OCI-LY7 (cell line): ENCODE data around the gene ACBD7. TPM values are rescaled to one million over a fixed set of nuclear protein-coding genes. Genes with fewer than 3 reads are reported as not detected.

Experiments
- BruUV-seq: library from RNA; stranded (reverse); fragments of 400-500 nt; replicated peaks from 2 replicates; lab custom pipeline; 2021; lab: Mats Ljungman, UMichigan
- CTCF ChIA-PET: fragments of 300-600 bp; sonication (Branson Sonifier 250); formaldehyde crosslinking; loops from one replicate; lab custom pipeline; 2022; ENCODE audit warnings: antibody characterized with exemption; ENCODE audit not compliant: unreplicated experiment; lab: Charles Lee
- POLR2A ChIA-PET: fragments of 300-600 bp; sonication (Branson Sonifier 250); formaldehyde crosslinking; loops from one replicate; lab custom pipeline; 2022; ENCODE audit warnings: antibody characterized with exemption; lab: Charles Lee
- DNase-seq: peaks from one replicate; pipeline ENCODE4 v3.0.0-alpha.2; 2015; ENCODE audit warnings: low spot score
- H2AFZ ChIP-seq: fragments of 200-600 bp; sonication (generic), shearing (Covaris generic); 2 replicates; pipeline ENCODE4 v1.6.1; 2014; ENCODE audit warnings: mild to moderate bottlenecking, antibody characterized with exemption, low read length, moderate library complexity
- H3K27ac ChIP-seq: fragments of 200-600 bp; sonication (generic); 2 replicates; pipeline ENCODE4 v1.5.1; 2014; ENCODE audit warnings: mixed run types, low read depth, mild to moderate bottlenecking, moderate library complexity, low read length, inconsistent platforms; ENCODE audit not compliant: poor library complexity, severe bottlenecking
- H3K36me3 ChIP-seq: fragments of 200-600 bp; sonication (generic); 2 replicates; pipeline ENCODE4 v1.6.1; 2014; ENCODE audit warnings: mild to moderate bottlenecking, antibody characterized with exemption, low read length, moderate library complexity, mixed read lengths; ENCODE audit not compliant: insufficient read depth
- H3K4me1 ChIP-seq: fragments of 200-600 bp; sonication (generic); 2 replicates; pipeline ENCODE4 v1.5.1; 2014; ENCODE audit warnings: mild to moderate bottlenecking, low read length; ENCODE audit not compliant: insufficient read depth, poor library complexity, severe bottlenecking
- H3K4me2 ChIP-seq: fragments of 200-600 bp; sonication (generic); 2 replicates; pipeline ENCODE4 v1.6.1; 2014; ENCODE audit warnings: mild to moderate bottlenecking, low read length
- H3K4me3 ChIP-seq: fragments of 200-600 bp; sonication (generic); 2 replicates; pipeline ENCODE4 v1.5.1; 2014; ENCODE audit warnings: mild to moderate bottlenecking, low read depth, low read length; ENCODE audit not compliant: poor library complexity, severe bottlenecking
- H3K79me2 ChIP-seq: fragments of 200-600 bp; sonication (generic); 2 replicates; pipeline ENCODE4 v1.6.1; 2016; ENCODE audit warnings: low read depth, mild to moderate bottlenecking, low read length, moderate library complexity, mixed read lengths; ENCODE audit not compliant: insufficient read depth
- H3K9me2 ChIP-seq: fragments of 200-600 bp; sonication (generic); 2 replicates; pipeline ENCODE4 v1.6.1; 2016; ENCODE audit warnings: mild to moderate bottlenecking, low read length, mixed read lengths; ENCODE audit not compliant: insufficient read depth
- H3K9me3 ChIP-seq: fragments of 200-600 bp; sonication (generic); 2 replicates; pipeline ENCODE4 v1.6.1; 2014; ENCODE audit warnings: mild to moderate bottlenecking, mixed run types, low read length, mixed read lengths
- H4K20me1 ChIP-seq: fragments of 200-600 bp; sonication (generic); 2 replicates; pipeline ENCODE4 v1.6.1; 2014; ENCODE audit warnings: mild to moderate bottlenecking, antibody characterized with exemption, low read length, moderate library complexity, mixed read lengths; ENCODE audit not compliant: insufficient read depth
- EZH2phosphoT487 ChIP-seq: fragments of 200-600 bp; sonication (generic); IDR thresholded peaks from 2 replicates; pipeline ENCODE4 v1.6.1; 2018; ENCODE audit warnings: low read depth, borderline replicate concordance, mild to moderate bottlenecking, mixed run types, antibody characterized with exemption, low read length, moderate library complexity, mixed read lengths
- intact Hi-C: fragments of 100-400 bp; cut with micrococcal nuclease; formaldehyde crosslinking; loops from one replicate; pipeline ENCODE4 v1.10.0; 2022; ENCODE audit not compliant: unreplicated experiment
- total RNA-seq, 2 experiments: library from RNA; depleted of rRNA in 1 of 2; stranded (reverse); fragments of >200 nt in 1 of 2; shearing (Covaris generic) in 1 of 2; gene quantifications; 2 replicates each; pipeline ENCODE4 v1.2.3, GENCODE V29; 2014 to 2022
- TF ChIP-seq, protein P1 (sequence below): fragments of 200-600 bp; sonication (generic); conservative IDR thresholded peaks from 2 replicates; pipeline ENCODE4 v1.5.1; 2014; ENCODE audit warnings: mild to moderate bottlenecking, antibody characterized with exemption, low read length, moderate library complexity, mixed read lengths

Gene ACBD7
- total RNA-seq, 2 experiments from 2014 or later, result 15.0 to 26.9 TPM

DNA sequence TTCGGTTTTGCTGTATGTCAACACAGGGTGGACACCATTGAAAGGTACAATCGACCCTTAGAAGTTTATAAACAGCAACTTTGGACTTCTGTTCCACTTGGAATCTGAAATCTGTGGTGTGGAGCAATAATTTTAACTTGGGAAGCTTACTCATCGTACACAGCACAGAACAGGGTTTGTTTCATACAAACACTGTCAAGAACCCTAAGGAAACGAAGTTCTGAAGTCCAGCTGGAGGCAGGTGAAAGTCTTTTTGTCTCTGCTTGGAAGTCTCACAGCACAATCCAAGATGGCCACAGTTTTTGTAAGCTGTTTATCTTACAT is 48.4 kb upstream of the ACBD7 start:
- H2AFZ ChIP-seq, result no peak overlapping the region
- H3K4me2 ChIP-seq, result no peak overlapping the region
- no peaks in the 10 kb centered on the region for H4K20me1 ChIP-seq
- no peak for TF ChIP-seq EZH2phosphoT487
- TF ChIP-seq, protein P1, sequence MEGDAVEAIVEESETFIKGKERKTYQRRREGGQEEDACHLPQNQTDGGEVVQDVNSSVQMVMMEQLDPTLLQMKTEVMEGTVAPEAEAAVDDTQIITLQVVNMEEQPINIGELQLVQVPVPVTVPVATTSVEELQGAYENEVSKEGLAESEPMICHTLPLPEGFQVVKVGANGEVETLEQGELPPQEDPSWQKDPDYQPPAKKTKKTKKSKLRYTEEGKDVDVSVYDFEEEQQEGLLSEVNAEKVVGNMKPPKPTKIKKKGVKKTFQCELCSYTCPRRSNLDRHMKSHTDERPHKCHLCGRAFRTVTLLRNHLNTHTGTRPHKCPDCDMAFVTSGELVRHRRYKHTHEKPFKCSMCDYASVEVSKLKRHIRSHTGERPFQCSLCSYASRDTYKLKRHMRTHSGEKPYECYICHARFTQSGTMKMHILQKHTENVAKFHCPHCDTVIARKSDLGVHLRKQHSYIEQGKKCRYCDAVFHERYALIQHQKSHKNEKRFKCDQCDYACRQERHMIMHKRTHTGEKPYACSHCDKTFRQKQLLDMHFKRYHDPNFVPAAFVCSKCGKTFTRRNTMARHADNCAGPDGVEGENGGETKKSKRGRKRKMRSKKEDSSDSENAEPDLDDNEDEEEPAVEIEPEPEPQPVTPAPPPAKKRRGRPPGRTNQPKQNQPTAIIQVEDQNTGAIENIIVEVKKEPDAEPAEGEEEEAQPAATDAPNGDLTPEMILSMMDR, result no peak
- no peak for DNase-seq
- no peak overlapping the region for H3K4me3 ChIP-seq
- no peaks in the 10 kb centered on the region for H3K9me3 ChIP-seq
- no peak overlapping the region for H3K27ac ChIP-seq
- H3K9me2 ChIP-seq, result no peaks in the 10 kb centered on the region
- H3K36me3 ChIP-seq, result no peaks in the 10 kb centered on the region
- CTCF ChIA-PET, result no interaction called here
- POLR2A ChIA-PET, result interaction anchor here (0.7 kb wide), 2 partner anchors 12 to 712 kb away, joined by 3 to 4 read pairs; no protein-coding TSS in a partner anchor
- no peaks in the 10 kb centered on the region for H3K4me1 ChIP-seq
- H3K79me2 ChIP-seq, result no peaks in the 10 kb centered on the region
- intact Hi-C loops, result no loop called here
- BruUV-seq, result no TSS peak

DNA sequence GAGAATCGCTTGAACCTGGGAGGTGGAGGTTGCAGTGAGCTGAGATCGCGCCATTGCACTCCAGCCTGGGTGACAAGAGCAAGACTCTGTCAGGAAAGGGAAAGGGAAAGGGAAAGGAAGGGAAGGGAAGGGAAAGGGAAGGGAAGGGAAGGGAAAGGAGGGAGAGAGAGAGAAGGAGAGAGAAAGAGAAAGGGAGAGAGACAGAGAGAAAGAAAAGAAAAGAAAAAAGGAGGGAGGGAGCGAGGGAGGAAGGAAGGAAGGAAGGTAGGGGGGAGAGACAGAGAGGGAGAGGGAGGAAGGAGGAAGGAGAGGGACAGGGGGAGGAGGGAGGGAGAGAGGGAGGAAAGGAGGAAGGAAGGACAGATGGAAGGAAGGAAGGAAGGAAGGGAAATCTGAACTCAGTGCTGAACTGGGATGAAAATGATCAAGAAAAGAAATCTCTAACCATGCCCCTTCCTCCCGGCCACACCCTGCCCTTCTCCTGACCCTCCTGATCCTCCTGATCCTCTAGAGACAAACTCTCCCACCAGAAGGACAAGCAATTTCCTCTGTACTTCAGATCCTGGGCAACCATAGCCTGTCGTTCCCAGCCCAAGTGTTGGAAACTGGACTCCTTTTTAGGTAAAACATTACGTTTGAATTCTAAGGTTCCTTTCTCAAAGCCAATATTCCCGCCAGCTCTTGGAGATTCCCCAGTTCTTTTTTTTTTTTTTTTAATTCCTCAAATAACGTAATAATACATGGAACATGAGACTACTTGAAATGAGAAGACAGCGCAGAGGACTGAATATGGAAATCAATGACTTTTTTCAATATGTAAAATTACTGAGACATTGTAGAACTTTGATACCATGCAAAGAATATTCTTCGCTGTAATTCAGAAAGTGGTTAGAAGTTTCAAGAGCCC is 47.8 kb upstream of the ACBD7 start:
- Histone ChIP-seq H2AFZ (no peak overlapping the region), H3K4me3 (no peak overlapping the region), H4K20me1 (no peaks in the 10 kb centered on the region), H3K36me3 (no peaks in the 10 kb centered on the region), H3K9me2 (no peaks in the 10 kb centered on the region), H3K4me1 (no peaks in the 10 kb centered on the region), H3K9me3 (no peaks in the 10 kb centered on the region), H3K27ac (no peak overlapping the region), H3K79me2 (no peaks in the 10 kb centered on the region), H3K4me2 (no peak overlapping the region)
- intact Hi-C loops, result no loop called here
- TF ChIP-seq, protein P1, result no peak
- TF ChIP-seq EZH2phosphoT487, result no peak
- BruUV-seq, result no TSS peak
- CTCF ChIA-PET, result no interaction called here
- POLR2A ChIA-PET, result interaction anchor here (0.7 kb wide), 1 partner anchor 711 kb away, joined by 4 read pairs; no protein-coding TSS in a partner anchor
- no peak for DNase-seq

DNA sequence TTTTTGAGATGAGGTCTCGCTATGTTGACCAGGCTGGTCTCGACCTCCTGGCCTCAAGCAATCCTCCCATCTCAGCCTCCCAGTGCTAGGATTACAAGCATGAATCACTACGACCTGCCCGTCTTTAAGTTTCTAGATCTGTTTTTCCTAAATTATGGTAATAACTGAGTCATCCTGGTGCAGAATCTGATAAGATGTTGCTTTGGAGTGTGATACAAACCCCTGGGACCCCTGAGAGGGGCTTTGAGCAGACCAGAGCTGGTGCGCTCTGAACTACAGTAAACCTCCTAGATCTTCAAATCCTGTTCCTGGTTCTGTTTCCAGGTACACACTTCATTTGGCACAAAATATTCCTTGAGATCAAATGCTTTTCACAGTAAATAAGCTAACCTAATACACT is 42.8 kb upstream of the ACBD7 start:
- Histone ChIP-seq H3K4me1 (no peaks in the 10 kb centered on the region), H3K9me3 (no peaks in the 10 kb centered on the region), H4K20me1 (no peaks in the 10 kb centered on the region), H3K9me2 (no peaks in the 10 kb centered on the region), H3K4me2 (no peak overlapping the region), H3K79me2 (no peaks in the 10 kb centered on the region), H3K4me3 (no peak overlapping the region), H3K27ac (no peak overlapping the region), H3K36me3 (no peaks in the 10 kb centered on the region), H2AFZ (no peak overlapping the region)
- no peak for DNase-seq
- no peak for TF ChIP-seq EZH2phosphoT487
- TF ChIP-seq, protein P1, result no peak
- BruUV-seq, result no TSS peak
- intact Hi-C loops, result no loop called here
- ChIA-PET POLR2A (interaction anchor here (0.6 to 0.7 kb wide), 2 partner anchors 18 to 1872 kb away, joined by 3 read pairs; no protein-coding TSS in a partner anchor), CTCF (no interaction called here)
